Tongue (tissue), 2 donors: ENCODE results near the gene GRAMD2A. TPM values are rescaled to one million over a fixed set of nuclear protein-coding genes. Genes with fewer than 3 reads are reported as not detected.

Experiments
- DNase-seq: peaks from one replicate; pipeline ENCODE4 v3.0.0-alpha.2; 2015
- total RNA-seq: library from RNA; depleted of rRNA; stranded (reverse); fragments of >200 nt; gene quantifications from one replicate; pipeline ENCODE4 v1.2.3, GENCODE V29; 2014

GRAMD2A gene
- total RNA-seq, 1 donor from 2014 or later: 0.51 TPM

DNA sequence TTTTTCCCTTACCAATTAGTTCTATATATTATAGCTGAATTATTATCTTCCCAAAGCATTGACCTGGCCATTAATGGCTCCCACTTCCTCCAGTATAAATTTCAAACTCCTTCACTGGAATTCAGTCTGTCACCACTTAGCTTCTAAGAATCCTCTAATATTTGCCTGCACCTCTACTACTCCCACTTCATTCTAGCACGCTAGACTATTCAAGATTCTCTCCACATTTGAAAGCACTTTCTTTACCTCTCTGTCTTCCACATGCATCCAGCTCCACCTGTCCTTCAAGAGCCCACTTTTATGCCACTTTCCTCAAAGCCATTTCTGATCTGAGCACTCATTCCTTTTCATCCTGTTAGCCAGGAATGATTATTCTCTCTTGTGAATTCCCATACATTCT, 64.4 kb downstream of the GRAMD2A start:
- DNase-seq: no peak

DNA sequence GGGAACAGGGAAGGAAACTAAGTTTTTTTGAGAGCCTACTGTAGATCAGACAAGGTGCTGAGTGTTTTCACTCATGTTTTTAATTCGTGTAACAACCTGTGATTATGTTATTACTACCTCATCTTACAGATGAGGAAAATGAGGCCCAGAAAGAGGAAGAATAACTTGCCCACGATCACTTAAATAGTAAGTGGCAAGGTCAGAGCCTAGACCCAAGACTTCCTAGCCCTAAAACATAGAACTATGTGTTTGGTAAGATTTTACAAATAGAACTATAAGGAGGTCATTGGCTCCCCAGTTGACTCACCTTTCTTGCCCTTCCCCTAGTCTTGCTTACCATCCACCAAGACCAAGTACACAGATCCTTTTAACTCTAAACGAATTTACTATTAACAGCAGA, 65.7 kb downstream of the GRAMD2A start:
- no peak for DNase-seq

DNA sequence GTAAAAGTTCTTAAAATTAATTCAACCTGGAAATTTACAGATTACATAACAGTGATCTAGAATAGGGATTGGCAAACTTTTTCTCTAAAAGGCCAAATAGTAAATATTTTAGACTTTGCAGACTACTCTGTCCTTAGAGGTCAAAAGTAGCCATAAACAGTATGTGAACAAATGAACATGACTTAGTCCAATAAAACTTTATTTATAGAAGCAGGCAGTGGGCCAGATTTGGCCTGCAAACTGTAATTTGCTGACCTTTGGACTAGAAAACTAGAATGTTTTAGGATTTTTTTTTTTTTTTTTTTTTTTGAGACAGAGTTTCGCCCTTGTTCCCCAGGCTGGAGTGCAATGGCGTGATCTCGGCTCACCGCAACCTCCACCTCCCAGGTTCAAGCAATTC, 67.3 kb downstream of the GRAMD2A start:
- no peak for DNase-seq

DNA sequence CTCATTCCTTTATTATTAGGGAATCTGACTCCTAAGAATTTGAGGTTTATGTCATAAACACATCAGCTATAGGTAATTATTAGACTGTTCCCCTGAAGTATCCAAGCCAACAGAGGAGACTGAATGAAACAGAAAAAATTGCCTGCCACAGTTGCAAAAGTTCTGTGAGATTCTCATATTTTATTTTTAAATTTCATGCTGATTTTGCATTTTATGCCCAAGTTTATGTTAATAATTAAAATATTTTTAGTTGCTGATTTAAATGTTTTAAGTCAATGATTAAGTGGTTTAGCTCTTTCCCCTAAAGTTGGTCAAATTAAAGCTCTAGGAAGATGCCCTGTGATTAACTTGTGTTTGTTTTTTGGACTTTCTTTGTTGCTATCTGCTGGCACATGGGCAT, 69.2 kb downstream of the GRAMD2A start:
- DNase-seq: no peak

DNA sequence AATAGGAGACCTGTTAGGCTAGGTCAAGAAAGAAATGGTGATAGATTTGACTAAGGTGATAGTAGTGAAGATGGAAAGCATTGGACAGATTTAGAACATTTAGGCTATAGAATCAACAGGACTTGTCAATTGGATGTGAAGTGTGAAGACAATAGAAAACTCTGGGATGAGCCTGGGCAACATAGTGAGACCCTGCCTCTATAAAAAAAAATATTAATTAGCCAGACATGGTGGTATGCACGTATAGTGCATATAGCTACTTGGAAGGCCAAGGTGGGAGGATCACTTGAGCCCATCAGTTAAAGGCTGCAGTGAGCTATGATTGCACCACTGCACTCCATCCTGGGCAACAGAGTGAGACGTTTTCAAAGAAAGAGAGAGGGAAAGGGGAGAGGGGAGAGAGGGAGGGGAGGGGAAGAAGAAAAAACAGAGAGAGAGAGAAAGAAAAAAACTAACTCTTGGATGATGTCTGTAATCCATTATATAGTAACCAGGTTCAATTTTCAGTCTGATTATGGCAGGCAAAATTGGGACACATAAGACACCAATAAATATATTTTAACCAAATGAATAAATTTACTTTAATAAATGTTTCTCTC, 69.8 kb downstream of the GRAMD2A start:
- DNase-seq: no peak

DNA sequence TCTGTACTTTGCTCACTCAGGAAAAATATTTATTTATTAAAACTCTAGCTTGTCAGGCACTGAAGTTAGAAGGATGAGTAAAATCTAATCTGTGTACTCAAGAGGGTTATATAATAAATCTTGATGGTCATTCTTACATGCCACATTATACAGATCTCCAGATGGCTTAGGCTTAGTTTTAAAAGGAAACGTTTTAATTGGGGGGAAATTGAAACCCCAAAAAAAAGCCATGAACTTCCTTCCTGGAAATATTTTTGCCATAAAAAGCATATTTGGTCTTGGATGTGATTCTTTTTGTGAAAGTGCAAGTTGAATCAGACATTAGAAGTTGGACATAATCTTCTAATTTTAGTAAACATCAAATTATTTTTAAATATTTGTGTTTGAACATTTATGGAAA, 73.4 kb downstream of the GRAMD2A start:
- DNase-seq: no peak

DNA sequence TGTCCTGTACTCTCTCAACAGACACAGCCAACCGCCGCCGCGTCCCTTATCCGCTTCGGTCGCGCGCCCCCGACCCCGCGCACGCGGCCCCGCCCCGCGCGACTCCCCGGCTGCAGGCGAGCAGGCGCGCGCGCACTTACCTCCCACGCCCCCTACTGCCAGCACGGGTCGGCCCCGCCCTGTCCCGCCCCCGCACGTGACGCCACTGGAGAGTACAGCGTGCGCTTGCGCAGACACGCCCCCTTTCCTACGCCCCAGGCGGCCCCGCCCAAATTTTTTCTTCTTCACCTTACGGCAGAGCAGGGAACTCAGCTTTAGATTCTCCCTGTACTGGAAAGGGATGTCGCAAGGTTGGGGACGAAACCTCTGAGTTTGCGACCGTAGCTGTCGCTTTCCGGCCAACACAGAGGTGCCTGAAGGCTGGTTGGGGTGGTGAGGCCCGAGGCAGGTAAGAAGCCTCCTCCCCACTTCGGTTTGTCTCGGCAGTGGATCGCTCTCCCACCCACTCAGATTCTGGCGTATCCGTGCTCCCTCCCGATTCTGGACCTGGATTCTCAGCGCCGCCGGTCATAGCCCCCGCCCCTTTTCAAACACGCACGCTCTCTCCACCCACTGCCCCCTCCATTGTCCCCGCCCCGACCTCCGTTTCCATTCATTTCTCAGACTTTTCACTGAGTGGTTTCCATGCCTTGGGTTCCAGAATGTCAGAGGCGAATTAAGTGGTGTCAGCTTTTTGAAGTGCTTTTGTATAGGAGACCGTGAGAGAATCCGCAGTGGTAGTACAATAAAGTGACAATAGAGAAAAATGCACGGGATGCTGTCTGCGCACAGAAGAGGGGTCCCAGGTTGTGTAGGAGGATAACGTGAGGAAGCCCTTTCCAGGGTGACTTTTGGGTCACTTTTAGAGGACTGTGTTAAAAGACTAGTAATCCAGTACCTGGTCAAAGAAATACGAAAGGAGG, 79.3 kb downstream of the GRAMD2A start, which contains the start of the genes MYO9A and SENP8:
Gene MYO9A (minus strand): TSS at position 134 of the 962 bp plus-strand sequence. CDS start 71,587 bp downstream, outside the sequence.
Gene SENP8 (plus strand): TSS at position 387 of the 962 bp plus-strand sequence. CDS start 21,221 bp downstream, outside the sequence.
- DNase-seq: peak; percentile 99

DNA sequence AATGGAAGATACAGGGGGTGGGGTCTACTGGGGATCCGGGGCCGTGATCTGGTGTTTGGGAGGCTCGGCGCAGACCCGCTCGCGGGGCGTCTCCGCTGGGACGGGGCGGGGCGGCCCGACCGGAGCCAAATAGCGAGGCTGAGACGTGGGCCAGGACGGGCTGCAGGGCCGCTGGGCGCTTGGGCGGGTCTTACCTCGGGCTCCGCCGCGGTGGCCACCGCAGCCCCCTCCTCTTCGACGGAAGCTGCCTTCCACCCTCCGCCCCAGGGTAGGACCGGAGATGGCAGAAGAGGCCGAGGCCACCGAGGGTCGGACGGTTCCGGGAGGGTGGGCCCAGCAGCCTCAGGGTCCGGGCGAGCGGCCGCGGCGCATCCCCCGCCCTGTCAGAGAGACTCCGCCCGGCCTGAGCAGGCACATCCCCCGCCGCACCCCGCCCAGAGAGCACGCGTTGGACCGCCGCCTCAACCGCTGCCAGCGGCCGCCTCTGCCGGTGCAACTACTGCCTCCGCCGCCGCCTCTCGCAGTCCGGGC, 80.0 kb downstream of the GRAMD2A start:
- peak; percentile 84 for DNase-seq

DNA sequence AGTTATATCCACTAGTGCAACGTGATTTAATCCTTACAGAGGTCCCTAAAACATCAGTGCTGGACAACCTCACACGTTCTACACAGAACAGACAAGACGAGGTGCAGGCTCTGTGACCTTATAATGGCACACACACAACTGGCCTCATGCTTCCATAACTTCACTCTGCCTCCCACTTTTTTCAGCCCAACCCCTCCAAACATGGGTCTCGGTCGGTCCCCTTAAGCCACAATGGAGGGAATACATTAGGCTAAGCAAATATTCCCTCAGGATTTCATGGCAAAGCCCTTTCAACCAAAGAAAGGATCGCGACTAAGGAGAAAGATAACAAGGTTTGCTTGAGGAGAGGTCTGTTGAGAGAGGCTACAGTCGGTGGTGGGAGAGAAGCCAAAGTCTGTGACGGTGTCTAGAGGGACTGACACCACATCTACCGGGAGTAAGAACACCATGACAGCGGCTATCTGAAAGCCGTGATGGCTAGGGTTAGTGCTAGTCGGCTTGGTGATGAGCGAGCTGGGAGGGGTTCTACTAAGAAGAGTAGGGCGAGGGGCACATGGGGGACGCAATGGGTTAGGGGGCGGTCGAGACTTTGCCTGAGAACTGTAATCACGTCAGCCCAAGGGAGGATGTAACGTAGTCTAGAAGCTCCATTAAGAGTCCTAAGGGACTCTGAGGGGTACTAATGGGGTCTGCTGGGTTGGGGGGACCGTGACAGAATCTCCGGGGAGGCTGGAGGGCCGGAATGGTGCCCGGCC, 80.7 kb downstream of the GRAMD2A start:
- peak; percentile 60 for DNase-seq

DNA sequence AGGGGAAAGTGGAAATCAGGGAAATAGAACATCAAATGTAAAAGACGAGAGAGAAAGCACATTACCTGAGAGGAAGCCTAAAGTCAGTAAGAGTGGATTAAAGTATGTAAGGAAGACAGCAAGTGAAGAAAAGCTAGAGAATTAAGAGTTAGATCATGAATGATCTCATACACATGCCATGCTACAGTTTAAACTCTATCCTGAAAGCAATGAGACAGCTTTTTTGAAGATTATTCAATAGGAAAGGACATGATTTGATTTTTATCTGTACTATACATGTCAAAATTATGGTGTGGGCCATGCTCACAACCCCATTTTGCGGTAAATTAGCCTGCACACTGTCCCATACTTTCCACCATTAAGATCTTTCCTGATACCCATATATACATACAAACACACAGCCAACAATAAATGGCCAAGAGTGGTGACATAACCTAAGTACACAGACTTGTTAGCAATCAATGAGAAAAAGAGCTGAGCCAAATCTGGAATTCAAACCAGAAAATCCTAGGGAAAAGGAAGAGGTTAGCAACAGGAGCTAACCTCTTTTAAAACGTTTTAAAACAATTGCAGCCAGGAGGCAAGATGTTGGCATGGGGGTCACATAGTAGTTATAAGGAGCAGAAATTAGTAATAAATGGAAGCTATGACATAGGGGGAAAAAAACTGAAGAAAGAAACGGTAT, 84.1 kb downstream of the GRAMD2A start:
- no peak for DNase-seq

DNA sequence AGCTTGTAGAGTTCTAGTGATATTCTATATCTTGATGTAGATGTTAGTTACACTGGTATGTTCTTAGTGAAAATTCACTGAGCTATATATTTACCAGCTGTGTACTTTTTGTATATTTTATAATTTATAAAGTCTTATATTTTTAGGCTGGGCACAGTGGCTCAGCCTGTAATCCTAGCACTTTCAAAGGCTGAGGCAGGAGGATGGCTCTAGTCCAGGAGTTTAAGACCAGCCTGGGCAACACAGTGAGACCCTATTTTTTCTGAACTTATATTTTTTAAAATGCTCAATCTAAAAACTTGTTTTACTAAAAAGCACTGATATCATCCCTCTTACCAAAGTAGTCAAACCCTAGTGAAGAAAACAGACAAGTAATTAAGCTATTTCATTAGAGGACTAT, 84.8 kb downstream of the GRAMD2A start:
- DNase-seq: peak; percentile 24

DNA sequence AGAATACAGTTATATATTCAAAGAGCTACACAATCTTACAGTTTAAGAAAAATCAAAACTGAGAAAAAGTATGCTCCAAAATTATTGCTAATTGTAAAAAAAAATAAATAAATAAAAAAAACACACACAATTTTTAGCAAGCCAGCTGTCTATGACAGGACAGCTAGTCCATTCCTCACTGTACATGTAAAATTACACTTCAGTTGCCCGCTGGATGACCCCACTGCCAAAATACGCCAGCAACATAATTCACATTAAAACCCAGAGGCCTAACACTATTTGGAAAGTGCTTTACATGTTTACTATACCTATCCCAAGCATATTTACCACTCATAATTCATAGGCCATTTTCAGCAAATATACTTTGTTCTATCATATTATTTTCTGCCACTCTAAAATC, 85.5 kb downstream of the GRAMD2A start:
- peak; percentile 84 for DNase-seq

DNA sequence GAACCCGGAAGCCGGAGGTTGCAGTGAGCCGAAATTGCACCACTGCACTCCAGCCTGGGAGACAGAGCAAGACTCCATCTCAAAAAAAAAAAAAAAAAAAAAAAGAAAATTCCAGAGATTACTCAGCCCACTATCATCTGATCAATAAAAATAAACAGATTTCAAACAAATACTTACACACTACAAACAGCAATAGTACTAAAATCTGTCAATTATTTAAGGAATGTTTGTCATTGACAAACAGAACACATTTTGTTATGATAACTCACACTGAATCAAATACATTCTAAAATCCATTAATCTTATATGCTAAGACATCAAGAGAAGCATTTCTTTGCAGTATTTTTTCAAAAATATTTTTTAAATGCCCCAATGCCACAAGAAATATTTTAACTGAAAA, 87.2 kb downstream of the GRAMD2A start:
- no peak for DNase-seq

Other genes with a start within 250 kb of the GRAMD2A start
- 111 TPM for gene MYO9A, start 79.6 kb downstream of the GRAMD2A start, total RNA-seq
- 4.7 TPM for gene SENP8, start 79.4 kb downstream of the GRAMD2A start, total RNA-seq
- gene PKM, start 33.4 kb upstream of the GRAMD2A start, total RNA-seq: 951 TPM
- 31.4 TPM for gene PARP6, start 74.8 kb upstream of the GRAMD2A start, total RNA-seq
- gene CELF6, start 122.4 kb upstream of the GRAMD2A start, total RNA-seq: 1.3 TPM
- 59.5 TPM for gene HEXA, start 178.2 kb upstream of the GRAMD2A start, total RNA-seq
- gene TMEM202, start 200.5 kb upstream of the GRAMD2A start, total RNA-seq: not detected